Activated CD8-positive, alpha-beta memory T cell treated with anti-CD3 and anti-CD28 coated beads for 36 hours (primary cell): ENCODE results near the gene UGGT2. TPM values are rescaled to one million over a fixed set of nuclear protein-coding genes. Genes with fewer than 3 reads are reported as not detected.
"Not testable (repeated sequence)": the region's sequence is repeated elsewhere in the genome, so short reads cannot be mapped to it uniquely, and the experiment has no call there.

Experiments used
- CTCF ChIA-PET: fragments of 350-600 bp; sonication (Branson Sonifier 250); formaldehyde crosslinking; loops from one replicate; lab custom pipeline; 2021; ENCODE audit warnings: antibody characterized with exemption; lab: Charles Lee
- POLR2A ChIA-PET: fragments of 350-600 bp; sonication (Branson Sonifier 250); formaldehyde crosslinking; loops from one replicate; lab custom pipeline; 2021; ENCODE audit warnings: antibody characterized with exemption; lab: Charles Lee
- total RNA-seq, 2 experiments: library from RNA; stranded (reverse); gene quantifications; one replicate each; pipeline ENCODE4 v1.2.3, GENCODE V29; 2021

The UGGT2 gene
- total RNA-seq: not detected

- ChIA-PET CTCF (no interaction called here), POLR2A (no interaction called here)
These were observed at the start of gene UGGT2 for GRCh38 chr13:96053003-96053703. UGGT2 (minus strand) TSS chr13:96053401; CDS start chr13:96053312, 89 bp downstream.

- POLR2A ChIA-PET: no interaction called here
These were observed 47.4 kb upstream of the UGGT2 start for GRCh38 chr13:96100457-96101220.

GRCh38 chr13:96093296-96094006, 40.2 kb upstream of the UGGT2 start:
- POLR2A ChIA-PET: no interaction called here
- CTCF ChIA-PET: no interaction called here

More at GRCh38 chr13:96100457-96101220, 47.4 kb upstream of the UGGT2 start:
- CTCF ChIA-PET: no interaction called here

- ChIA-PET CTCF (no interaction called here), POLR2A (no interaction called here)
These were observed 38.2 kb upstream of the UGGT2 start for GRCh38 chr13:96091164-96092117.

- ChIA-PET CTCF (no interaction called here), POLR2A (no interaction called here)
These were observed 37.3 kb upstream of the UGGT2 start for GRCh38 chr13:96090240-96091101.

- POLR2A ChIA-PET: no interaction called here
- CTCF ChIA-PET: no interaction called here
These were observed 36.6 kb upstream of the UGGT2 start, which contains the start of gene HS6ST3 for GRCh38 chr13:96089749-96090239. HS6ST3 (plus strand) TSS chr13:96090107.

- CTCF ChIA-PET: no interaction called here
- POLR2A ChIA-PET: no interaction called here
These were observed 35.9 kb upstream of the UGGT2 start for GRCh38 chr13:96089139-96089538.

GRCh38 chr13:96086736-96087135, 33.5 kb upstream of the UGGT2 start:
- ChIA-PET CTCF (no interaction called here), POLR2A (no interaction called here)

GRCh38 chr13:96082640-96083039, 29.4 kb upstream of the UGGT2 start:
- CTCF ChIA-PET: no interaction called here

GRCh38 chr13:96081888-96082287, 28.7 kb upstream of the UGGT2 start:
- CTCF ChIA-PET: no interaction called here
- POLR2A ChIA-PET: no interaction called here

More at GRCh38 chr13:96082640-96083039, 29.4 kb upstream of the UGGT2 start:
- POLR2A ChIA-PET: no interaction called here

- POLR2A ChIA-PET: no interaction called here
These were observed 27.5 kb upstream of the UGGT2 start for GRCh38 chr13:96080676-96081075.

GRCh38 chr13:96075953-96076543, 22.8 kb upstream of the UGGT2 start:
- ChIA-PET POLR2A (no interaction called here), CTCF (no interaction called here)

More at GRCh38 chr13:96080676-96081075, 27.5 kb upstream of the UGGT2 start:
- CTCF ChIA-PET: no interaction called here

- CTCF ChIA-PET: no interaction called here
- POLR2A ChIA-PET: no interaction called here
These were observed 19.2 kb upstream of the UGGT2 start for GRCh38 chr13:96072392-96072791.

- CTCF ChIA-PET: no interaction called here
- POLR2A ChIA-PET: no interaction called here
These were observed 18.3 kb upstream of the UGGT2 start for GRCh38 chr13:96071504-96071903.

GRCh38 chr13:96068729-96069128, 15.5 kb upstream of the UGGT2 start:
- CTCF ChIA-PET: no interaction called here
- POLR2A ChIA-PET: no interaction called here

GRCh38 chr13:96065849-96066248, 12.6 kb upstream of the UGGT2 start:
- ChIA-PET CTCF (no interaction called here), POLR2A (no interaction called here)

GRCh38 chr13:96052656-96053002, 572 bp downstream of the UGGT2 start:
- ChIA-PET CTCF (no interaction called here), POLR2A (no interaction called here)

- POLR2A ChIA-PET, CTCF ChIA-PET: not testable (repeated sequence)
These were observed 1.3 kb downstream of the UGGT2 start for GRCh38 chr13:96051946-96052345.
